IPS-15b (cell line): ENCODE results near the gene NFATC4.
A peak's percentile ranks its signal among the peaks of the same experiment; 100 is the strongest.

Source experiments
- H3K27me3 ChIP-seq: one replicate; pipeline ENCODE4 v1.6.1; 2013; ENCODE audit warnings: low read length; ENCODE audit not compliant: control insufficient read depth, insufficient read depth
- H3K36me3 ChIP-seq: one replicate; pipeline ENCODE4 v1.6.1; 2013; ENCODE audit warnings: low read length; ENCODE audit not compliant: control insufficient read depth, insufficient read depth
- H3K4me1 ChIP-seq: one replicate; pipeline ENCODE4 v1.6.1; 2013; ENCODE audit warnings: mild to moderate bottlenecking, low read length; ENCODE audit not compliant: control insufficient read depth, insufficient read depth
- H3K4me3 ChIP-seq: one replicate; pipeline ENCODE4 v1.5.1; 2013; ENCODE audit warnings: low read depth, low read length
- H3K9ac ChIP-seq: one replicate; pipeline ENCODE4 v1.6.1; 2013; ENCODE audit warnings: low read depth, mild to moderate bottlenecking, low read length
- H3K9me3 ChIP-seq: one replicate; pipeline ENCODE4 v1.6.1; 2013; ENCODE audit warnings: mild to moderate bottlenecking, low read length; ENCODE audit not compliant: control insufficient read depth, insufficient read depth

Gene NFATC4

DNA sequence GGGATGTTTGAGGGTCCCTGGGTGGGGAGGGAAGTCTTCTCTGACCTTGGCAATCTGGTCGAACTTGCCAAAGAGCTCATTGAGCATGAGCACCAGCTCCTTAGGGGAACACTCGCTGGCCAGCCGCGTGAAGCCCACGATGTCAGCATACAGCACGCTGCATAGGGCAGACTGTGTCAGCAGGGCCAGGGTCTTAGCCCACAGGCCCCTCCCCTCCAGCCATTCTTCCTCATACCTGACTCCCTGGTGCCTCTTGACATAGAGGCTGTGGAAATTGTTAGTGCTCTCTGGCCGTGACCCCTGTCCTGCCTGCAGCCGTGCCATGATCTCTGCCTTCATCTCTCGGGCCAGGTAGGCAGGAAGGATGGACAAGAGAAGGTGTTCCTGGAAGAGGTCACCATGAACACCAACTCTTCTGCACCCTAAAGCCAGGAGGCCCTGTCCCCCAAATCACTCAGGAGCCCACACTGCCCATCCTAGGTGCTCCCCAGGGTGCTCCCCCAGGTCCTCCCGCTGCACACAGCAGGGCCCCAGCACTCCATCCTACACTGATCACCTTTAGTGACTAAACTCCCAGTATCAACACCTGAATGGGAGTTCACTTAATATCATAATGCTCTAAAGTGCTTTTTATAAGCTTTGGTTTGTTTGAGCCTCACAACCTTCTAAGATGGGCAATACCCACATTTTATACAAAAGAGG lies 36.9 kb upstream of the NFATC4 start:
- H3K9ac ChIP-seq, result no peak overlapping the region
- no peaks in the 10 kb centered on the region for H3K9me3 ChIP-seq
- H3K36me3 ChIP-seq, result no peaks in the 10 kb centered on the region
- H3K27me3 ChIP-seq, result peaks cover 71% of the 10 kb centered on the region
- H3K4me1 ChIP-seq, result peaks cover 8% of the 10 kb centered on the region
- H3K4me3 ChIP-seq, result no peak overlapping the region

DNA sequence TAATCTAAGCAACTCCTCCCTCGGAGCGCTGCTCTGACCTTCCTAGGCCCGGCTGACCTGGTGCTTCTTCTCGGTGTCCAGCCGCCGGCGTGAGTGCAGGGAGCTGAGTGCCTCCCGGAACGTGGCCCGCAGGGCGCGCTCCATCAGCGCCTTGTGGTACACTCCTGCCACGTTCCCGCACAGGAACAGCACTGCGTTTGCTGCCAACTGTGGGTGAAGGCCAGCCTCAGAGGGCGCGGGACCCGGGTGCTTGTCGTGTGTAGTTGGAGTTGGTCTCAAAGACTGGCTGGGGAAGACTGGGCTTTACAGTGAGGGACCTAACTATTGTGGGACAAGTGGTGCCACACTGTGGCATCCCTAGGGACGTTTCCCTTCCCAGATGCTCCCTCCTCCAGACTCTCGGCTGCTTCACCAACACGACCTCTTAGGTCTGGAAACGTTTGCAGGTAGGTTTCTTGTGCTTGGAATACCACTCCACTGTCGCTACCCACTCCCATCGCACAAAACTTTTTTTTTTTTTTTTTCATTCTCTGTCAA lies 36.2 kb upstream of the NFATC4 start:
- Histone ChIP-seq H3K9ac (no peak overlapping the region), H3K4me1 (peaks cover 8% of the 10 kb centered on the region), H3K4me3 (peak overlapping the region; percentile 42)

DNA sequence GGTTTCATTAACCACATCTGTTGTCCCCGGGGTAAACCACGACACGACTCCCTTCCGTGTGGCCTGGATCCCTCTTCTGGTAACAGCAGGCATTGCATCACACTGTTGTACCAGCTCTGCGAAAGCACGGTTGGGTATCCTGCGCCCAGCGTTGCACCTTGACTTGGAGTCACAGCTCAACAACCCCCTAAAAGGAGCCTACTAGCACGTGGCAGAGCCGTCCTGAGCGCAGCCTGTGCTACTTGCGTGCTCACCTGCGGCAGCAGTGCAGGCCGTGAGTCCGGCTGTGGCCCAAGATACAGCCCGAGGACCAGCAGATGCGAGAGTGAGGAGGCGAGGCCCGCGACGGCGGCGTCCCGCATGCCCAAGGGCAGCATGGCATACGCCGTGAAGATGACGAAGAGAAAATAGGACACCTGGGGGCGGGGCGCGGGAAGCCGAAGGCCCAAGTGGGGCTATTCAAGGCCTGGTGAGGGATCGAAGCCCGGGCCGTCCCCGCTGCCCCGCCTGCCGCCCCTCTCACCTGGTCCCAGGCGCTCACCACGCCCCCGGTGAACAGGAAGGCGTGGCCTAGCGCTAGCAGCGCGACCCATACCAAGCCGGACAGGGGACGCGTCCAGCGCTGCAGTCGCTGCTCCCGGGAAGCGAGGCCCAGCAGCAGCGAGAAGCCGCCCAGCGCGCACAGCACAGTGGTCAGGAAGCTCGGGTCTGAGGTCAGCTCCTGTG lies 35.6 kb upstream of the NFATC4 start:
- H3K9ac ChIP-seq, result no peak overlapping the region
- peaks cover 83% of the 10 kb centered on the region for H3K27me3 ChIP-seq
- H3K4me1 ChIP-seq, result peaks cover 8% of the 10 kb centered on the region
- no peaks in the 10 kb centered on the region for H3K9me3 ChIP-seq
- H3K36me3 ChIP-seq, result no peaks in the 10 kb centered on the region
- peak overlapping the region; percentile 42 for H3K4me3 ChIP-seq

More for the DNA sequence above, 36.2 kb upstream of the NFATC4 start:
- Histone ChIP-seq H3K9me3 (no peaks in the 10 kb centered on the region), H3K27me3 (peaks cover 77% of the 10 kb centered on the region), H3K36me3 (no peaks in the 10 kb centered on the region)

DNA sequence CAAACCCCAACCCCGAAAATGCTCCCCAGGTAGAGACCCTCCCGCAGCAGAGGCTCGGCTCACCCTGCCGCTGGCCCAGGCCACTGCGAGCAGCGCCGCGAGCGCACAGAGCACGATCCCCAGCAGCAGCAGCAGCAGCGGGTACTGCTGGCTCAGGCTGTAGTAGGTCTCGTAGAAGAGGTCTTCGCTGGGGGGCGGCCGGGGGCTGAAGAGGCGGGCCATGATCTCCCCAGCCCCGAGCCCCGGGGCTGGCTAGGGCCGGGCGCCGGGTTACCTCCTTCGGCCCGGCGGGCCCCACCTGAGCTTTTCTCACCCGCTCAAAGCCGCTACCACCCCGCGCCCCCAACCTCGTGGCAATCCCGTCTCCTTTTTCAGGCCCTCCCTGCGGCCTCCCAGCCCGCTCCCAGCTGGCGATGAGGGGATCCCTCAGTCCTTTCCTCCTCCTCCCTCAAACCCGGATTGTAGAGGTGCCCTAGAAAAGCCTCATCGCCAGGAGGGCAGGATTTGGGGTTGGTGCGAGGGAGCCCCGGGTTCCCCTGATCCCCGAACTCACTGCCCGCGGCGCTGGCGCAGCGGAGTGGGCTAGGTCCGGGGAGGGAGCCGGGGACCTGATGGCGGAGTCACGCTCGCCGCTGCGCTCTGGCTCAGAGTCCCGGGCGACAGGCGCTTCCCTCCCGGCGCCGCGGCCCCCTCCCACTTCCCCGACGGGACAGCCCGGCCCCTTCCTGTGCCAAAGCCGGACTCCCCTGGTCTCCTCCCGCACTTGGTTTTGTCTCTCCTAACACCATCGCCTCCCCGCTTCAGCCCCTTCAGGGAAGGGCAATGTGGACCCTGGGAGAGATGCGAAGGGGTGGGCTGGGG lies 33.3 kb upstream of the NFATC4 start, which contains the start of gene ADCY4:
Gene ADCY4 (minus strand): TSS at position 641 of the 861 bp plus-strand sequence. CDS start 419 bp downstream, at position 222.
- Histone ChIP-seq H3K9me3 (no peaks in the 10 kb centered on the region), H3K4me1 (peaks cover 8% of the 10 kb centered on the region), H3K27me3 (peaks cover 98% of the 10 kb centered on the region), H3K36me3 (no peaks in the 10 kb centered on the region), H3K4me3 (peak within 1 kb of the TSS; percentile 67), H3K9ac (peak within 1 kb of the TSS; percentile 54)

DNA sequence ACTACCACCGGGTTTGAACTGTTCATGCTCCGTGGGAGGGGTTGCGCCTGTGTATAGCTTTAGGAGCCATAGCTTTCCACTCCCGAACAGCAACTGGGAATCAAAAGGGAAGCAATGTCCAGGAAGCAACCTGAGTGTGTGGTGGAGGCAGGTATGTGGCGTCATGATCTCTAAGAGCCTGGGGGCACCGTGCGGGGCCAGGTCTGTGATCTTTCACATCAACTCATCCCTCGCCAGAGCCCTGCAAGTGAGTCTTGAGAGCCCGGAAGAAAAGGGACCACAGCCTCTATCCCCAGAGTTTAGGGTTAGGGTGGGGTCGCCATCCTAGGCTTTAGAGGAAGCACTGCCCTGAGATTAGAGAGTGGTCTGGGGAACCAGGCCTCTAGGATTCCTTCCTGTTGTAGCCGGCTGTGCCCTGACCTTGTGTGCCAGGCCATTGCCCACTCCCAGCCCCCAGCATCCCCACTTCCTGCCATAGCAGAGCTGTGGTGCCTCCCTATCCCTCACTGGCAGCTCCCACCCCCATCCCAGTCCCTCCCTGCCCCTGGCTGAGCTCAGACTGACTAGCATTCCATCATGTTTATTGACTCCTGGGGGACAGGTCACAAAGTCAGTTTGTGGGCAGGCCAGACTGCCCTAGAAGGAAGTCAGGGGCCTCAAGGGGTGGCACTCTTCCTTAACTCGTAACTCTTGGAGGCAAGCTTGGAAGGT lies 32.4 kb upstream of the NFATC4 start:
- Histone ChIP-seq H3K9ac (no peak overlapping the region), H3K4me1 (peaks cover 8% of the 10 kb centered on the region), H3K36me3 (no peaks in the 10 kb centered on the region), H3K9me3 (no peaks in the 10 kb centered on the region), H3K27me3 (peaks cover 98% of the 10 kb centered on the region), H3K4me3 (peak overlapping the region; percentile 67)

DNA sequence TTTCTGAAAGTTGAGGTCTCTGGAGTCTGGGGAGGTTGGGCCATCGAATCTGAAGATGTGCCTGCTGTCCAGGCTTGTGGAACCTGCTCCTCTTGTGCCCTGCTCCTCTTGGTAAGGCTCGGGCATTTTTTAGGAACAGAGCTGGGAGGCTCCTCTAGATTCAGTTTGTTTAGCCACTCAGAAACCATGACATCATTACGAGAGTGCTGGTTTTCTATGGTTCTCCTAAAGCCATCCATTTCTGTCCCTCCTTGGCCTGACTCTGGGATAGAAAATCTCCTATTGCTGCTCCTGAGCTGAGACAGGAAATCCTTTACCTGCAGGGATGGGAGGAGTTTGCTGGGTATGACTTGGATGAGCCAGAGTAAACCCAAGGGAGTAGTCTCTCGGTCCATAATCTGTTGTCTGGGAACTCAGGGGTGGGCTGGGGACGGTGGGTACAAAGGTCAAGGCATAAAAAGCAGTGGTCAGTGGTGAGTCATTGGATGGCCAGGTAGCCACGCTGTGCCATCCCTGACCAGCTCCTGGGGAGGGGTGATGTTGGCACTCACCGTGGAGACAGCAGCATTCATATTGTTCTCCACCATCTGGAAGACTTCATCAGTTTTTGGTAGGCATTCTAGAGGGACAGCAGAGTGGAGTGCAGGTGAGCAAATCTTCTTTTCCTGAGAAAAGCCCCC lies 30.7 kb upstream of the NFATC4 start:
- Histone ChIP-seq H3K9me3 (no peaks in the 10 kb centered on the region), H3K27me3 (peaks cover 95% of the 10 kb centered on the region), H3K4me1 (peaks cover 3% of the 10 kb centered on the region), H3K9ac (no peak overlapping the region), H3K4me3 (no peak overlapping the region), H3K36me3 (no peaks in the 10 kb centered on the region)

DNA sequence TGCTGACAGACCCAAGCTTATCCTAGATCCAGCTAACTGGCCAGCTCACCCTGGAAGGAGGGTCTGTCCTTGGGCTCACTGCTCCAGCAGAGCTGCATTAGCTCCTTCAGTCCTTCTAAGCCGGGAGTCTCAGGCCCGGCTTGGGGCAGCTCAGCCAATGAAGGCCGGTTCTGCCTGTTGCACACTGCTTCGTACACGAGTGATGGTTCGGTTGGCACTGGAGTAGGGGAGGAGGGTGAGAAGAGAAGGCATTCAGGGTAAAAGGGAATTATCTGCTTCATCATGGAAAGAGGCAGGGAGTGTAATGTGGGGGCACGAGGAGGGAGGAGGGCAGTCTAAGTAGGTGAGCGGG lies 30.2 kb upstream of the NFATC4 start:
- H3K9me3 ChIP-seq, result no peaks in the 10 kb centered on the region
- H3K4me3 ChIP-seq, result no peak overlapping the region
- H3K27me3 ChIP-seq, result peaks cover 94% of the 10 kb centered on the region
- no peak overlapping the region for H3K9ac ChIP-seq
- no peaks in the 10 kb centered on the region for H3K36me3 ChIP-seq
- H3K4me1 ChIP-seq, result peaks cover 2% of the 10 kb centered on the region

DNA sequence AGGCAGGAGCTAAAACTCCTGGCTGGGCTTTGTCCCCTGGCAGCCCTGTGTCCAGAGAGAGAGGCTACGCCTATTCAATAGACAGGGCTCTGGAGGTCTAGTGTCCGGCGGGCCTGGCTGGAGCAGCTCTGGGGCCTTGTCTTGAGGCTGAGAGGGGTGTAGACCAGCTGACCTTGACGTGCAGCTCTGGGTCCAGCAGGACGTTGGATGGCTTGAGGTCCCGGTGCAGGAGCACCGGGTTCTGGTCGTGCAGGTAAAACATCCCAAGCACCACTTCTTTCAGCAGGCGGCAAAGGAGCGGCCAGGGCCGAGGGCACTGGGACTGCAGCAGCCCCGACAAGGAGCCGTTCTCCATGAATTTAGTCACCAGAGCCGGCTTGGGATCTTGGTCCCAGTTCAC lies 29.1 kb upstream of the NFATC4 start:
- peaks cover 87% of the 10 kb centered on the region for H3K27me3 ChIP-seq
- H3K9me3 ChIP-seq, result no peaks in the 10 kb centered on the region
- H3K4me3 ChIP-seq, result peak overlapping the region; percentile 69
- H3K9ac ChIP-seq, result no peak overlapping the region
- peaks cover 2% of the 10 kb centered on the region for H3K4me1 ChIP-seq
- no peaks in the 10 kb centered on the region for H3K36me3 ChIP-seq

DNA sequence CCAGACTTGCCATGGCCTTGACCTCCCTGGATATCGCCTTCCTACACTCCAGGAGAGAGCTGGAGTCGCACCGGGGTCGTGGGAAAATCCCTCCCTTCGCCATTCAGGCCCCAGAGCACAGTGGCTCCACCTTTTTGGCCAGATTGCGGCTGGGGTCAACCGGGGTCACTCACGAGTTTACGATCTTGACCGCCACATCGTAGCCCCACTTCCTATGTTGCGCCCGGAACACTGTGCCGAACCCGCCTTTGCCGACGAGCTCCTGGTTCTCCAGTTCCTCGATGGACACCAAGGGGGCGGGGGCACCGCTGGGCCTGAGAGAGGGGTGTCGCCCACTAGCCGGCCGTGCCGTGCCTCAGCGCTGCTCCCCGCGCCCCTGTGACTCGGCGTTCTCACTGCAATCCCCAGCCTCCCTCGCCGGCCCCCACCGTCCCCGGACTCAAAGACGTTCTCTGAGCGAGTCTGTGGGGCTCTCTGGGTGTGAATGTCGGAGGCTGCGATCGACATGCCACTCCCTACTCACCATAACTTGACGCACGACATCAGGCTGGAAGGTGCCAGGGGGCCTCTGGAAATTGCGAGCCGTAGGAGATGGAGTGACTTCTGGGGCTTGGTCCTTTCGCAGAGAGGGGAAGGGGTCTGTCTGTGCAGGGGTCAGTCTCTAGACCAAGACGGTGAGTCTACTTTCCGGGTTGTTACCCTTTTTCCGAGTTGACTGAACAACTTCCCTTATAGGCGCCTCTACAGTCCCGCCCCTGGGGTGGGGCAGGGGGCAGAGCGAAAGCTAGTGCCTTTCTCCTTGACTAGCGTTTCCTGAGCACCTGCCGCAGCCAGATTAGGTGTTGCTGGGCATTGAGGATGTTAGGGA lies 28.5 kb upstream of the NFATC4 start, which contains the start of gene RIPK3:
Gene RIPK3 (minus strand): TSS at position 708 of the 868 bp plus-strand sequence. CDS start 165 bp downstream, at position 543.
- H3K4me1 ChIP-seq, result peaks cover 2% of the 10 kb centered on the region
- H3K36me3 ChIP-seq, result no peaks in the 10 kb centered on the region
- no peak within 1 kb of the TSS for H3K9ac ChIP-seq
- H3K27me3 ChIP-seq, result peaks cover 83% of the 10 kb centered on the region
- peak within 1 kb of the TSS; percentile 69 for H3K4me3 ChIP-seq
- no peaks in the 10 kb centered on the region for H3K9me3 ChIP-seq

DNA sequence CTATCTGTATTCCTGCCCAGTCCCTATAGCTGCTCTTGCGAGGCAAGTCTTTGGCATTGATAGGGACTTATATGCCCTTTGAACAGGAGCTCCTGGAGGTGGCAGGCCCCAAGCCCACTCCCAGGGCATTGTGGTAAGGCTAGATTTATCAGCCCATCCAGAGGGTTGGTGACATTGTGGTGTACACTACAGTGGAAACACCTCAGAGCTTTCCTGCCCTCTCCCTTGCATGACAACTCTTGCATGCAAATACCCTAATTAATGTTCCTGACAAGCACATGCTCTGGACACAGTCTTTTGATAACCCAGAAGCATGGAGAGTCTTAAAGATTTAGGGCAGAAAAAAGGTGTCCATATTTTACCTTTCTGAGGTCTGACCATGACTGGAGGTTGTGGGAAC lies 27.4 kb upstream of the NFATC4 start:
- H3K27me3 ChIP-seq, result peaks cover 74% of the 10 kb centered on the region
- H3K36me3 ChIP-seq, result no peaks in the 10 kb centered on the region
- H3K4me3 ChIP-seq, result no peak overlapping the region
- no peak overlapping the region for H3K9ac ChIP-seq
- H3K4me1 ChIP-seq, result peaks cover 2% of the 10 kb centered on the region
- no peaks in the 10 kb centered on the region for H3K9me3 ChIP-seq
